GM12872 (cell line): ENCODE data around the gene MMRN2.

ENCODE experiments used
- CTCF ChIP-seq: IDR thresholded peaks from 3 replicates; pipeline ENCODE4 v1.5.1; 2011; ENCODE audit warnings: low read depth, mild to moderate bottlenecking, low read length, moderate library complexity; ENCODE audit not compliant: insufficient read depth

Gene MMRN2

DNA sequence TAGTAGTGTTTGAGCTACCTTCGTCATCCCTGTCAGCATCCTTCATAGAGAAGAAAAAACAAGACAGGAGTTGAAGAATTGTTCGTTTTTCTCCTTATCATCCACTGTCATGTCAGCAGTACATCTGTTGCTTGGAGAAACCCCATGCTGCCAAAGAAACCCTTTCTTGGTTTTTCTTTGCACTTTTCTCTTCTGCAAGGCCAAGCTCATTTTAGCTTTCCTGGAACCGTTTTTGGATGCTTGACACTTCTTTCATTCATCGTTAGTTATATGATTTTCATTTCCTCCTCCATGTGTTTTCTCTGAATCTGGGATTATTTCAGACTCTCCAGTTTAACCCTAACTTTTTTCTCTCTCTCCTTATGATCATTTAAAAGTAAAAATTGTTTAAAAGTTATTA lies 58.9 kb downstream of the MMRN2 start:
- TF ChIP-seq CTCF = no peak

DNA sequence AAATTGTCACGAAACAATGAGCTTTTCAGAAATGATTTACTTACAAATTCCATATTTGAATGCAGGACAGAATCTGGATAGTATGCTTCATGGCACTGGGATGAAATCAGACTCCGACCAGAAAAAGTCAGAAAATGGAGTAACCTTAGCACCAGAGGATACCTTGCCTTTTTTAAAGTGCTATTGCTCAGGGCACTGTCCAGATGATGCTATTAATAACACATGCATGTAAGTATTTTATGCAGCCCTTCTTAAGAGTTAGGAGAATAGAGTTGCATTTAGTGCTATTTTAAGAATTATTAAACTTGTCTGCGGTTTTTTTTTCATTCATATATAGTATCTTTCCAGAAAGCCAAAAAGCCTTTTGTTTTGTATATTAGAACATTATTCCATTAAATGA lies 67.4 kb downstream of the MMRN2 start:
- no peak for TF ChIP-seq CTCF

GRCh38 chr10:86888585-86889381 lies 68.6 kb downstream of the MMRN2 start:
- TF ChIP-seq CTCF = no peak
